ENCODE results near the gene STAG1. TPM values are rescaled to one million over a fixed set of nuclear protein-coding genes. Genes with fewer than 3 reads are reported as not detected.
"Not testable (repeated sequence)": the region's sequence is repeated elsewhere in the genome, so short reads cannot be mapped to it uniquely, and the experiment has no call there.

STAG1 gene
- total RNA-seq, 4 donors from 2014 or later = 39.3 to 53.3 (median 51.3) TPM

DNA sequence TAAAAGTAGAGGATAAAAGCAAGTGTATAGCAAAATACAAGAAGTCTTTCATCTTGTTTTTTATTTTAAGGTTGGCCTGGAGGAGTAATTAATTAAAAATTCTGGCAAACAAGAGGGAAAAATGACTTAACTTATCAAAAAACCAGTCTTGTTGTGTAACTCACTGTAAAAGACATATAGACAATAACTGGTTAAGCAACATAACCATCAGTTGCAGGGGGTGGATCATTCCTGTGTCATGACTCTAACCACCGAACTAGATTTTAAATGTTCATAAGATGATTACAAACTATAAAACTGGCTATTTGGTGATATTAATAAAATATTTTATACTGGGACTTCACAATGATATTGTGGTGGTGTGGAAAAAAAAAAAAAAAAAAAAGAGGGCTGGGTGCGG lies 130.6 kb downstream of the STAG1 start:
- ATAC-seq = no peak
- no peak overlapping the region for H3K27ac ChIP-seq
- H3K36me3 ChIP-seq = no peaks in the 10 kb centered on the region
- no peaks in the 10 kb centered on the region for H3K9me3 ChIP-seq
- no peak for TF ChIP-seq EP300 (IDR thresholded peaks at IDR 0.05)
- TF ChIP-seq, protein P1, sequence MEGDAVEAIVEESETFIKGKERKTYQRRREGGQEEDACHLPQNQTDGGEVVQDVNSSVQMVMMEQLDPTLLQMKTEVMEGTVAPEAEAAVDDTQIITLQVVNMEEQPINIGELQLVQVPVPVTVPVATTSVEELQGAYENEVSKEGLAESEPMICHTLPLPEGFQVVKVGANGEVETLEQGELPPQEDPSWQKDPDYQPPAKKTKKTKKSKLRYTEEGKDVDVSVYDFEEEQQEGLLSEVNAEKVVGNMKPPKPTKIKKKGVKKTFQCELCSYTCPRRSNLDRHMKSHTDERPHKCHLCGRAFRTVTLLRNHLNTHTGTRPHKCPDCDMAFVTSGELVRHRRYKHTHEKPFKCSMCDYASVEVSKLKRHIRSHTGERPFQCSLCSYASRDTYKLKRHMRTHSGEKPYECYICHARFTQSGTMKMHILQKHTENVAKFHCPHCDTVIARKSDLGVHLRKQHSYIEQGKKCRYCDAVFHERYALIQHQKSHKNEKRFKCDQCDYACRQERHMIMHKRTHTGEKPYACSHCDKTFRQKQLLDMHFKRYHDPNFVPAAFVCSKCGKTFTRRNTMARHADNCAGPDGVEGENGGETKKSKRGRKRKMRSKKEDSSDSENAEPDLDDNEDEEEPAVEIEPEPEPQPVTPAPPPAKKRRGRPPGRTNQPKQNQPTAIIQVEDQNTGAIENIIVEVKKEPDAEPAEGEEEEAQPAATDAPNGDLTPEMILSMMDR (IDR thresholded peaks at IDR 0.05) = no peak
- TF ChIP-seq POLR2AphosphoS5 (IDR thresholded peaks at IDR 0.05) = no peak
- TF ChIP-seq POLR2A (IDR thresholded peaks at IDR 0.05) = no peak
- no peak overlapping the region for H3K4me3 ChIP-seq
- WGBS, 2 donors (ENCODE audit: low coverage in 1 of 2) = 48% methylated on average over 2 of the region's 2 CpGs; no CpG with 5 or more reads in 1 of the 2 donors
- peaks cover 0 to 26% (median 0%) of the 10 kb centered on the region in 3 donors for H3K4me1 ChIP-seq
- H3K27me3 ChIP-seq = no peaks in the 10 kb centered on the region

DNA sequence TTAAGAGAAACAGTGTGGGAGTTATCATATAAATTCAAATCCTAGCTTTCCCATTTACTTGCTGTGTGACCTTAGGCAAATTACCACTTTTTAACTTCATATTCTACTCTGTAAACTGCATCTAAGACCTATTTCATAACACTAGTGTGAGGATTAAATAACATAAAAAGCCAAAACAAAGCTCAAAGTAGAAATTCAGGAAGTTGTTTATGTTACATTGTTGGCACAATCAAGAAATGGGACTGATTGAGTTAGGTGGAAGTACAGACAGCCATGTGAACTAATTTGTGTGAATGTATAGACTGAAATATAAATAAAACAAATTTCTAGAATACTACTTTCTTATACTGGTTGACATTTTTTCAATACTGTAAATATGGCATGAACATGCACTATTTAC lies 131.7 kb downstream of the STAG1 start:
- H3K27ac ChIP-seq = no peak overlapping the region
- no peak for ATAC-seq
- TF ChIP-seq POLR2AphosphoS5 (IDR thresholded peaks at IDR 0.05) = no peak
- no peak for TF ChIP-seq POLR2A (IDR thresholded peaks at IDR 0.05)
- TF ChIP-seq, protein P1 (IDR thresholded peaks at IDR 0.05) = no peak
- H3K9me3 ChIP-seq = no peaks in the 10 kb centered on the region
- no peak overlapping the region for H3K4me3 ChIP-seq
- H3K27me3 ChIP-seq = no peaks in the 10 kb centered on the region
- H3K36me3 ChIP-seq = no peaks in the 10 kb centered on the region
- peaks cover 0 to 26% (median 0%) of the 10 kb centered on the region in 3 donors for H3K4me1 ChIP-seq

DNA sequence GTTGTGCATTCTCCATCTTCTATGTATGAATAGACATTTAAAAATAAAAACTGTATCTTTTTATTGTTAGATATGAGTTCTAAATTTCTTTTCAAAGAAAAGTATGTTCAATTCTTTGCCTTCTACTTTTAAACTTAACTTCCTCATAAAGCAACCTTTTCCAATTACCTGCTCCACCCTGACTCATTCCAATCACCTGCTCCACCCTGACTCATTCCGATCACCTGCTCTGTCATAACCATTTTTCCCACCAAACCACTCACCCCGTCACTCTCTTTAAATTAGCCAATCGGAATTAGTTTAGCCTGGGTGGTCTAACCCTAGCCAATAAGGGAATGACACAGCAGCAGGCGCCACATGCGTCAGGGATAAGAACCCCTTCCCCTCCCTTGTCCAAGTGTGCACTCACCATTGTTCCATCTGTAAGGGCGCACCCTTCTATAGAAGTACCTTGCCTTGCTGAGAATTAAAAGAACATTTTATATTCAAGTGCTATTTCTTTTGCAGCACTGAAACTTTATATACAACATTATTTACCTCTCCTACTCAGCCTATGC lies 134.1 kb downstream of the STAG1 start:
- not testable (repeated sequence) for H3K27me3 ChIP-seq, H3K4me3 ChIP-seq, H3K9me3 ChIP-seq, H3K27ac ChIP-seq, ATAC-seq, H3K36me3 ChIP-seq
- 77 to 100% methylated on average over 5 to 6 of the region's 6 CpGs for WGBS, 2 donors (ENCODE audit: low coverage in 1 of 2)
- H3K4me1 ChIP-seq = peaks cover 0 to 18% (median 0%) of the 10 kb centered on the region in 3 donors

DNA sequence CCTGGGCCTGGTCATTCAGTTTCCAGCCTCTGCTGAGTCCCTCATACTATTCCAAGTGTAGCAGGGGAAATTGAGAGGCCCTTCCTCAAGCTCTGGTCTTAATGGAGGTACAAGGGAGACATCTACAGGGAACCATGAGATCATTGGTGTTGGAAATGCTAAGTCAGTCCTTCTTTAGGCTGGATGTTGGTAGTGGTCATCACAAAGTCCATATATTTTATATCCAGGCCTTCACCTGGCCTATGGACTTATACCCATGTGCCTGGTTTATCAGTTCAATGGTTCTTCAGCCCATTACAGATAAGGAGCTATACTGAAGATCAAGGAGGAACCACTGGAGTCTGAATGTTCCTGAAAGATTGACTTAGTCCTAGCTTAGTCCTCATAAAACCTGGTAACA lies 135.0 kb downstream of the STAG1 start:
- Histone ChIP-seq H3K4me1 (peaks cover 0 to 10% (median 0%) of the 10 kb centered on the region in 3 donors), H3K9me3 (no peaks in the 10 kb centered on the region), H3K4me3 (no peak overlapping the region), H3K27me3 (no peaks in the 10 kb centered on the region), H3K36me3 (no peaks in the 10 kb centered on the region), H3K27ac (no peak overlapping the region)
- no peak for ATAC-seq
- TF ChIP-seq EP300 (IDR thresholded peaks at IDR 0.05) = no peak
- no peak for TF ChIP-seq POLR2AphosphoS5 (IDR thresholded peaks at IDR 0.05)
- TF ChIP-seq POLR2A (IDR thresholded peaks at IDR 0.05) = no peak
- TF ChIP-seq, protein P1 (IDR thresholded peaks at IDR 0.05) = no peak

DNA sequence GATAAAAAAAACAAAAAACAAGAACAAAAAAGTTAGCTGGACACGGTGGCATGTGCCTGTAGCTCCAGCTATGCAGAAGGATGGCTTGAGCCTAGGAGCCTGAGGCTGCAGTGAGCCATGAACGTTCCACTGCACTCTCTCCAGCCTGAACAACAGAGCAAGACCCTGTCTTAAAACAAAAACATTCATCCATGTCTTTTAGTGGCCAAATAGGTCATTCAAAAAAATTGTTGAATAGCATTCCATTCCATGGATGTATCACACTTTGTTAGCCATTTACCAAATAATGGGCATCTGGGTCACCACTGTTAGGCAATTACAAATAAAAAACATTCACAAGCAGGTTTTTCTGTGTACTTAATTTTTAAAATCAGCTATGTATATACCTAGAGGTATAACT lies 139.7 kb downstream of the STAG1 start:
- H3K4me1 ChIP-seq = no peaks in the 10 kb centered on the region
- H3K4me3 ChIP-seq = no peak overlapping the region
- no peaks in the 10 kb centered on the region for H3K9me3 ChIP-seq
- H3K36me3 ChIP-seq = peaks cover 0 to 8% of the 10 kb centered on the region in 2 donors
- no peak for ATAC-seq
- H3K27me3 ChIP-seq = no peaks in the 10 kb centered on the region
- 81 to 89% methylated on average over 2 of the region's 2 CpGs for WGBS, 2 donors (ENCODE audit: low coverage in 1 of 2)
- no peak overlapping the region for H3K27ac ChIP-seq
- TF ChIP-seq POLR2A (IDR thresholded peaks at IDR 0.05) (no peak), POLR2AphosphoS5 (IDR thresholded peaks at IDR 0.05) (no peak), EP300 (IDR thresholded peaks at IDR 0.05) (no peak)
- TF ChIP-seq, protein P1 (IDR thresholded peaks at IDR 0.05) = no peak
